ENCODE data around the gene AUTS2. TPM values are rescaled to one million over a fixed set of nuclear protein-coding genes. Genes with fewer than 3 reads are reported as not detected.

Gene AUTS2
- total RNA-seq, 1 donor from 2014 or later, result 94.1 TPM

GRCh38 chr7:69819333-69819705 is 221.0 kb downstream of the AUTS2 start:
- Mint-ChIP-seq H3K4me3 (no peak overlapping the region), H3K4me1 (ENCODE audit: unreplicated experiment) (peaks cover 63% of the 10 kb centered on the region), H3K27me3 (no peaks in the 10 kb centered on the region), H3K36me3 (peaks cover 9% of the 10 kb centered on the region), H3K9me3 (no peaks in the 10 kb centered on the region), H3K27ac (no peak overlapping the region)
- DNase-seq (ENCODE audit: extremely low spot score, unreplicated experiment), result no peak
- TF ChIP-seq, protein P1, sequence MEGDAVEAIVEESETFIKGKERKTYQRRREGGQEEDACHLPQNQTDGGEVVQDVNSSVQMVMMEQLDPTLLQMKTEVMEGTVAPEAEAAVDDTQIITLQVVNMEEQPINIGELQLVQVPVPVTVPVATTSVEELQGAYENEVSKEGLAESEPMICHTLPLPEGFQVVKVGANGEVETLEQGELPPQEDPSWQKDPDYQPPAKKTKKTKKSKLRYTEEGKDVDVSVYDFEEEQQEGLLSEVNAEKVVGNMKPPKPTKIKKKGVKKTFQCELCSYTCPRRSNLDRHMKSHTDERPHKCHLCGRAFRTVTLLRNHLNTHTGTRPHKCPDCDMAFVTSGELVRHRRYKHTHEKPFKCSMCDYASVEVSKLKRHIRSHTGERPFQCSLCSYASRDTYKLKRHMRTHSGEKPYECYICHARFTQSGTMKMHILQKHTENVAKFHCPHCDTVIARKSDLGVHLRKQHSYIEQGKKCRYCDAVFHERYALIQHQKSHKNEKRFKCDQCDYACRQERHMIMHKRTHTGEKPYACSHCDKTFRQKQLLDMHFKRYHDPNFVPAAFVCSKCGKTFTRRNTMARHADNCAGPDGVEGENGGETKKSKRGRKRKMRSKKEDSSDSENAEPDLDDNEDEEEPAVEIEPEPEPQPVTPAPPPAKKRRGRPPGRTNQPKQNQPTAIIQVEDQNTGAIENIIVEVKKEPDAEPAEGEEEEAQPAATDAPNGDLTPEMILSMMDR (conservative IDR thresholded peaks at IDR 0.05), result no peak

DNA sequence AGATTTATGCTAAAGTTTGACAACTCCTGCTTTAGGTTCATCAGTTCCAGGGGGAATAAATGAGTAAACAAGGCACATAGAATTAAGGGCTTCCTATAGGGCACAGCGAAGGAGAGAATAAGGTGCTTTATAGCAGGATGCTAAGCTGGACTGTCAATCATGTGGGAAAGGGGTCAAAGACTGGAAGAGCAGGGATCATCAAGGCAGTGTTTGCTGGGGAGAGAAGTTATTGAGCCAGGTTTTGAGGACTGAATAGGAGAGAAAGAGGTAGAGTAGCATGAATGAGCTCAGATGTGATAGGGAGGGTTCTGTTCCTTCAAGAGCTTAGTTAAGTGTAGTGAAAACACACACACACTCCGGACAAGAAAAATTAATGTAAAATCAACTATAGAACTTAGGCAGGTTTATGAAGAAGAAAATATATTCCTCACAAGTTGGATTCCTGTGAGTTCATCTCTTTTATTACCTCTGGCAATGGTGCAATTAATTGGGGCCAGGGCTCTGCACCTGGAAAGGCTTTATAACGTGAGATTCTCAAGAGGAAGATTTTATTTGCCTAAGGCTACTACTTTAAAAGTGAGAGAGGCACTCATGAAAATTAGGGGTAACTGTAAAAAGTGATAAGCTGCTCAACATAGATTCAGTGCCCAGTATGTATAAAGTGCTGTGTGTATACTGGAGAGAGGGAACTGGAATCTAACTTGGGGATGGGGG is 222.4 kb downstream of the AUTS2 start:
- H3K27me3 Mint-ChIP-seq, result no peaks in the 10 kb centered on the region
- DNase-seq (ENCODE audit: extremely low spot score, unreplicated experiment), result no peak
- no peak overlapping the region for H3K4me3 Mint-ChIP-seq
- H3K27ac Mint-ChIP-seq, result no peak overlapping the region
- peaks cover 14% of the 10 kb centered on the region for H3K36me3 Mint-ChIP-seq
- TF ChIP-seq, protein P1 (conservative IDR thresholded peaks at IDR 0.05), result no peak
- peaks cover 72% of the 10 kb centered on the region for H3K4me1 Mint-ChIP-seq (ENCODE audit: unreplicated experiment)
- no peaks in the 10 kb centered on the region for H3K9me3 Mint-ChIP-seq

- H3K4me3 Mint-ChIP-seq, result no peak overlapping the region
- peaks cover 14% of the 10 kb centered on the region for H3K36me3 Mint-ChIP-seq
- H3K9me3 Mint-ChIP-seq, result no peaks in the 10 kb centered on the region
- H3K4me1 Mint-ChIP-seq (ENCODE audit: unreplicated experiment), result peaks cover 68% of the 10 kb centered on the region
- no peak overlapping the region for H3K27ac Mint-ChIP-seq
- no peaks in the 10 kb centered on the region for H3K27me3 Mint-ChIP-seq
- TF ChIP-seq, protein P1 (conservative IDR thresholded peaks at IDR 0.05), result no peak
- no peak for DNase-seq (ENCODE audit: extremely low spot score, unreplicated experiment)
Observed at GRCh38 chr7:69822386-69822785, 224.1 kb downstream of the AUTS2 start.

DNA sequence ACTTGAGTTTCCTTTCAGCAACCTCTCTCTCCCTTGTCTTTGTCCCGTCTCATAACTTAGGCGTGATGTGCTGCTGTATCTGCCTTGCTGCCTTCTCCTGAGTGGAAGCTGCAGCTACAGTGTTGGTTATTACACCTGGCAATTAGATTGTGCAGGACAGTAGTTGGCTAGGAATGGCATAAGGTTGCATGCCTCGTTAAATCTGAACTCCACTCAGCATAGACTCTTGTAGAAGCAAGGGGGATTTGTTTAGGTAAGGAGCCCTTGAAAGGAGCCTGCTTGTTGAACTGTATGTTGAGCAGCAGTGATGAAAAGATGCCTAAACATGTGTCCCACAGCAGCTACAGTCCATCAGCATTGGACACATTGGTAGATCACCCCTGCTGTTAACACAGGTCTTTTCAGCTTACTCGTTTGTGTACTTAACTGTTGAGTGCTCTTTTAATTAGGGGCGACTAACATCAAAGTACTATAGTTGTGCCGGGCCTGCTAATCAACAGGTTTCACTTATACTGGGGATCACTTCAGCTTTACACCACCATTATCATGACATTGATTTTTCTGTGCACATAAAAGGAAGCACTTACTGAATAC is 225.0 kb downstream of the AUTS2 start:
- DNase-seq (ENCODE audit: extremely low spot score, unreplicated experiment), result no peak
- Mint-ChIP-seq H3K36me3 (peaks cover 14% of the 10 kb centered on the region), H3K4me1 (ENCODE audit: unreplicated experiment) (peaks cover 68% of the 10 kb centered on the region)

DNA sequence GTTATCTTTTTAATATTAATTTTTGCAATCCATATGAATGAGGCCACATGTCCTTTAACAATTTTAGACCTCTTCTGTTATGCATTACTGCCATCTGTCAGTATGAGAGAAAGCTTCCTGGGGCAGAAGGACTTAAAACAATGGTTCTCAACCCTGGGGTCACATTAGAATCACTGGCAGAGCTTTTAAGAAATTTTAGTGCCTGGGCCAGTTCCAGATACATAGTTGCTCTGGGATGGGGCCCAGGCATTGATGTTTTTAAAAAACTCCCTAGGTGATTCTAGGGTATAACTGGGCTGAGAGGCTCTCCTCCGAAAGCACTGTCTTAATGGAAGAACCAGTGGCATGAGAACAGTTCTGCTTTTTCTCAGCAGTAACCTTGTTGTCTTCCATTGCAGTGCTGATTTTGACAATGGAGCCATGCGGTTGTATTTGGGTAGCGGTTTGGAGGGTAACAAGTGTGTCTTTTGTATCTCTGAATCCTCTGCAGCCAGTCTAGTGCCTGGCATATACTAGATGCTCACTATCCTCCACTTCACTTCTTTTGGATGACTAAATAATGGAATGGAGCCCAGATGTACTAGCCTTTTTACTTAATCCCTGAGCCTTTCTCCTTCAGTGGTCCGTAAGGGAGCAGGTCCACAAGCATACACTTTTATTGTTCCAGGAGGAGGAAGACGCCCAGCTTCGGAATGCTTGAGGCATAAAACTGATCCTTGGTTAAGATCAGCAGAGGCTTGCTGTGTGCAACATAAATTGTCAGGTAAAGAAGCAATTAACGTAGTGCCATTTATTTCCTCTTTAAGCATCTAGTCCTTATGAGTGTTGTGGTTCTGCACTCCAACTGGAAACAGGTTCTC is 227.1 kb downstream of the AUTS2 start:
- Mint-ChIP-seq H3K9me3 (no peaks in the 10 kb centered on the region), H3K4me1 (ENCODE audit: unreplicated experiment) (peaks cover 55% of the 10 kb centered on the region), H3K4me3 (no peak overlapping the region), H3K27me3 (no peaks in the 10 kb centered on the region), H3K36me3 (peaks cover 21% of the 10 kb centered on the region), H3K27ac (no peak overlapping the region)
- DNase-seq (ENCODE audit: extremely low spot score, unreplicated experiment), result no peak
- TF ChIP-seq, protein P1 (conservative IDR thresholded peaks at IDR 0.05), result no peak

More for the DNA sequence above, 225.0 kb downstream of the AUTS2 start:
- Mint-ChIP-seq H3K4me3 (no peak overlapping the region), H3K27me3 (no peaks in the 10 kb centered on the region), H3K9me3 (no peaks in the 10 kb centered on the region), H3K27ac (no peak overlapping the region)
- TF ChIP-seq, protein P1 (conservative IDR thresholded peaks at IDR 0.05), result no peak
